Neural cell (in vitro differentiated cells): ENCODE data around the gene TACC3.

Experiments
- CTCF ChIP-seq: fragments of 450-650 bp; IDR thresholded peaks from 2 replicates; pipeline ENCODE4 v1.5.1; 2014; ENCODE audit warnings: antibody characterized with exemption, mild to moderate bottlenecking, moderate library complexity; ENCODE audit not compliant: poor library complexity, severe bottlenecking
- POLR2AphosphoS5 ChIP-seq: IDR thresholded peaks from 2 replicates; pipeline ENCODE4 v1.6.1; 2012
- RAD21 ChIP-seq: fragments of 450-650 bp; conservative IDR thresholded peaks from 2 replicates; pipeline ENCODE4 v1.6.1; 2014; ENCODE audit warnings: antibody characterized with exemption, mild to moderate bottlenecking, moderate library complexity
- REST ChIP-seq: IDR thresholded peaks from 2 replicates; pipeline ENCODE4 v1.6.1; 2012; ENCODE audit warnings: borderline replicate concordance
- TAF1 ChIP-seq: IDR thresholded peaks from 2 replicates; pipeline ENCODE4 v1.6.1; 2012; ENCODE audit warnings: low read depth

DNA sequence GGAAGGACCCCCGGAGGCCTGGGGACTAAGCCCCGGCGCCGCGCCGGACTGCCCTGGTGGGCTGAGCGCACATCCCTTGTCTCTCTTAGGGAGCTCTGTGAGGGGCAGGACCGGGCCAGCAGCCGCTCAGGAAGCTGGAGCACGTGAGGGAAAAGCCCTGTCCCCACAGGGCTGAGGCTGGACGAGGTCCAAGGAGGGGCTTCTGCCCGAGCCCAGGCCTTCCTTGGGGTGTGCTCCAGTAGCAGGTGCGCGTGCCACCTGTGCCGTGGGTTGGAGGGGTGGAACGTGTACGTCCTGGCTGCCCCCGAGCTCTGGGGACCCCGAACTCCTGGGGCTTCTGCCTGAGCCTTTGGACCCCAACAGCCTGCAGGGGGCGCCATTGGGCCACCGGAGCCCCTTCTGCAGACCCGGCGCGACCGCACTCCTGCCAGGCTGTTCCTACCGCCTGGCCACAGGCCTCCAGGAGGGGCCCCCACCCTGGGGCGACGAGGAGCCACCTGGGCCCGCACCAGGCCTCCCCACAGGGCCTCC lies 27.2 kb downstream of the TACC3 start:
- no peak for TF ChIP-seq POLR2AphosphoS5
- peak; percentile 68 for TF ChIP-seq CTCF
- no peak for TF ChIP-seq TAF1
- TF ChIP-seq RAD21: peak; percentile 61
- no peak for TF ChIP-seq REST
